ENCODE results near the gene ACIN1.

Gene ACIN1

GRCh38 chr14:23101986-23102625, 7.2 kb upstream of the ACIN1 start:
- Histone ChIP-seq H3K4me1 (ENCODE audit: control insufficient read depth, insufficient read depth, low read length) (peaks cover 32% of the 10 kb centered on the region), H3K4me3 (ENCODE audit: low read length) (no peak overlapping the region), H3K9me3 (ENCODE audit: control insufficient read depth, low read length) (no peaks in the 10 kb centered on the region), H3K27me3 (replicated peaks; ENCODE audit: control insufficient read depth, insufficient read depth, low read length) (no peaks in the 10 kb centered on the region), H3K9ac (ENCODE audit: low read length) (no peak overlapping the region), H3K36me3 (ENCODE audit: control insufficient read depth, insufficient read depth, low read length, severe bottlenecking) (peaks cover 20% of the 10 kb centered on the region)
- DNase-seq (ENCODE audit: low read depth), result no peak

GRCh38 chr14:23101213-23101970, 6.5 kb upstream of the ACIN1 start:
- no peaks in the 10 kb centered on the region for H3K9me3 ChIP-seq (ENCODE audit: control insufficient read depth, low read length)
- H3K9ac ChIP-seq (ENCODE audit: low read length), result no peak overlapping the region
- DNase-seq (ENCODE audit: low read depth), result no peak
- no peak overlapping the region for H3K4me3 ChIP-seq (ENCODE audit: low read length)
- peaks cover 39% of the 10 kb centered on the region for H3K4me1 ChIP-seq (ENCODE audit: control insufficient read depth, insufficient read depth, low read length)
- H3K36me3 ChIP-seq (ENCODE audit: control insufficient read depth, insufficient read depth, low read length, severe bottlenecking), result peaks cover 20% of the 10 kb centered on the region
- no peaks in the 10 kb centered on the region for H3K27me3 ChIP-seq (replicated peaks; ENCODE audit: control insufficient read depth, insufficient read depth, low read length)

- H3K9me3 ChIP-seq (ENCODE audit: control insufficient read depth, low read length), result no peaks in the 10 kb centered on the region
- H3K4me3 ChIP-seq (ENCODE audit: low read length), result no peak overlapping the region
- no peak for DNase-seq (ENCODE audit: low read depth)
- H3K4me1 ChIP-seq (ENCODE audit: control insufficient read depth, insufficient read depth, low read length), result peaks cover 30% of the 10 kb centered on the region
- H3K36me3 ChIP-seq (ENCODE audit: control insufficient read depth, insufficient read depth, low read length, severe bottlenecking), result peaks cover 20% of the 10 kb centered on the region
- H3K9ac ChIP-seq (ENCODE audit: low read length), result peak overlapping the region; percentile 10
- H3K27me3 ChIP-seq (replicated peaks; ENCODE audit: control insufficient read depth, insufficient read depth, low read length), result no peaks in the 10 kb centered on the region
These were observed 4.4 kb upstream of the ACIN1 start for GRCh38 chr14:23099212-23099861.

- Histone ChIP-seq H3K4me3 (ENCODE audit: low read length) (peak overlapping the region; percentile 86), H3K9me3 (ENCODE audit: control insufficient read depth, low read length) (no peaks in the 10 kb centered on the region), H3K4me1 (ENCODE audit: control insufficient read depth, insufficient read depth, low read length) (peaks cover 40% of the 10 kb centered on the region), H3K9ac (ENCODE audit: low read length) (no peak overlapping the region), H3K36me3 (ENCODE audit: control insufficient read depth, insufficient read depth, low read length, severe bottlenecking) (peaks cover 24% of the 10 kb centered on the region), H3K27me3 (replicated peaks; ENCODE audit: control insufficient read depth, insufficient read depth, low read length) (no peaks in the 10 kb centered on the region)
- DNase-seq (ENCODE audit: low read depth), result no peak
These were observed 2.9 kb upstream of the ACIN1 start for GRCh38 chr14:23097786-23098185.

GRCh38 chr14:23095196-23096108, 516 bp upstream of the ACIN1 start, which contains the start of gene C14orf119:
Gene C14orf119 (plus strand): TSS chr14:23095505. CDS start chr14:23097659, 2,154 bp downstream.
- peak; percentile 100 for DNase-seq (ENCODE audit: low read depth)
- Histone ChIP-seq H3K36me3 (ENCODE audit: control insufficient read depth, insufficient read depth, low read length, severe bottlenecking) (peaks cover 45% of the 10 kb centered on the region), H3K4me3 (ENCODE audit: low read length) (peak within 1 kb of the TSS; percentile 86), H3K27me3 (replicated peaks; ENCODE audit: control insufficient read depth, insufficient read depth, low read length) (no peaks in the 10 kb centered on the region), H3K9me3 (ENCODE audit: control insufficient read depth, low read length) (no peaks in the 10 kb centered on the region), H3K9ac (ENCODE audit: low read length) (peak within 1 kb of the TSS; percentile 99), H3K4me1 (ENCODE audit: control insufficient read depth, insufficient read depth, low read length) (peaks cover 49% of the 10 kb centered on the region)

- H3K27me3 ChIP-seq (replicated peaks; ENCODE audit: control insufficient read depth, insufficient read depth, low read length), result no peaks in the 10 kb centered on the region
- DNase-seq (ENCODE audit: low read depth), result peak; percentile 34
- H3K9ac ChIP-seq (ENCODE audit: low read length), result peak overlapping the region; percentile 99
- H3K4me1 ChIP-seq (ENCODE audit: control insufficient read depth, insufficient read depth, low read length), result peaks cover 47% of the 10 kb centered on the region
- H3K9me3 ChIP-seq (ENCODE audit: control insufficient read depth, low read length), result no peaks in the 10 kb centered on the region
- peaks cover 55% of the 10 kb centered on the region for H3K36me3 ChIP-seq (ENCODE audit: control insufficient read depth, insufficient read depth, low read length, severe bottlenecking)
- peak overlapping the region; percentile 86 for H3K4me3 ChIP-seq (ENCODE audit: low read length)
These were observed 808 bp downstream of the ACIN1 start for GRCh38 chr14:23093991-23094665.

- Histone ChIP-seq H3K9ac (ENCODE audit: low read length) (peak overlapping the region; percentile 99), H3K4me1 (ENCODE audit: control insufficient read depth, insufficient read depth, low read length) (peaks cover 41% of the 10 kb centered on the region), H3K36me3 (ENCODE audit: control insufficient read depth, insufficient read depth, low read length, severe bottlenecking) (peaks cover 55% of the 10 kb centered on the region), H3K27me3 (replicated peaks; ENCODE audit: control insufficient read depth, insufficient read depth, low read length) (no peaks in the 10 kb centered on the region), H3K9me3 (ENCODE audit: control insufficient read depth, low read length) (no peaks in the 10 kb centered on the region), H3K4me3 (ENCODE audit: low read length) (peak overlapping the region; percentile 86)
- no peak for DNase-seq (ENCODE audit: low read depth)
These were observed 1.4 kb downstream of the ACIN1 start for GRCh38 chr14:23093526-23093925.

- H3K9me3 ChIP-seq (ENCODE audit: control insufficient read depth, low read length), result no peaks in the 10 kb centered on the region
- peak overlapping the region; percentile 86 for H3K4me3 ChIP-seq (ENCODE audit: low read length)
- peaks cover 55% of the 10 kb centered on the region for H3K36me3 ChIP-seq (ENCODE audit: control insufficient read depth, insufficient read depth, low read length, severe bottlenecking)
- DNase-seq (ENCODE audit: low read depth), result no peak
- H3K9ac ChIP-seq (ENCODE audit: low read length), result peak overlapping the region; percentile 99
- H3K4me1 ChIP-seq (ENCODE audit: control insufficient read depth, insufficient read depth, low read length), result peaks cover 37% of the 10 kb centered on the region
- no peaks in the 10 kb centered on the region for H3K27me3 ChIP-seq (replicated peaks; ENCODE audit: control insufficient read depth, insufficient read depth, low read length)
These were observed 1.8 kb downstream of the ACIN1 start for GRCh38 chr14:23093104-23093503.

GRCh38 chr14:23091294-23092225, 3.4 kb downstream of the ACIN1 start:
- H3K36me3 ChIP-seq (ENCODE audit: control insufficient read depth, insufficient read depth, low read length, severe bottlenecking), result peaks cover 64% of the 10 kb centered on the region

More at GRCh38 chr14:23091294-23092225, 3.4 kb downstream of the ACIN1 start:
- DNase-seq (ENCODE audit: low read depth), result no peak
- Histone ChIP-seq H3K9ac (ENCODE audit: low read length) (no peak overlapping the region), H3K27me3 (replicated peaks; ENCODE audit: control insufficient read depth, insufficient read depth, low read length) (no peaks in the 10 kb centered on the region), H3K4me1 (ENCODE audit: control insufficient read depth, insufficient read depth, low read length) (peaks cover 21% of the 10 kb centered on the region), H3K9me3 (ENCODE audit: control insufficient read depth, low read length) (no peaks in the 10 kb centered on the region), H3K4me3 (ENCODE audit: low read length) (no peak overlapping the region)
